Activated T-cell treated with anti-CD3 and anti-CD28 coated beads for 1 hour (primary cell): ENCODE results near the gene RAB17.
"Not testable (repeated sequence)": the region's sequence is repeated elsewhere in the genome, so short reads cannot be mapped to it uniquely, and the experiment has no call there.

Experiments used
- DNase-seq: peaks from one replicate; pipeline ENCODE4 v3.0.0-alpha.2; 2020; ENCODE audit warnings: low read depth

Gene RAB17

DNA sequence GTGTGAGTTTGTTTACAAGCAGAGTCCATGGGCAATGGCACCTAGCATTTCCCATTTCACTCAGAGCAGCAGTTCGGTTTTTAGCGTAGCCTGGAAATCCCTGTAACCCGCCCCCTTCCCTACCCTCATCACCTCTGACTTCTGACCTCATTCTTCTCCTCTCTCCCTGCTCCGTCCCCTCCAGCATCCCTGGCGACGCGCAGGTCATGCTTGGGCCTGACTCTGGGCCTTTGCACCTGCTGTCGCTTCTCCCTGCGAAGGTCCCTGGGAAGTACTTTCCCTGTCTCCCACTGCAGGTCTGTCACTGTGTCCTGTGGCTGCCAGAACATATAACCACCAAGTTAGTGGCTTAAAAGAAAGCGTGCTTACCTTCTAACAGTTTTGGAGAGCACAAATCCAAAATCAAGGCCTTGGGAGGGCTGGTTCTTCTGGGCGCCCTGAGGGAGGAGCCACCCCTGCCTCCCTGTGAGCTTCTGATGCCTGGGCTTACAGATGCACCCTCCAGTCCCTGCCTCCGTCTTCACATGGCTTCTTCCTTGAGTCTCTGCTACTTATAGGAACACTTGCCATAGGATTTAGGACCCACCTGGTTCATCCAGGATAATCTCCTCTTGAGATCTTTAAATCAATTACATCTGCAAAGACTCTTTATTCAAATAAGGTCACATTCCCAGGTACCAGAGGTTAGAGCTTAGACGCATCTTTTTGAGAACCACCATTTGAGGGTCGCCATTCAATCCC lies 8.1 kb upstream of the RAB17 start:
- DNase-seq, result no peak

DNA sequence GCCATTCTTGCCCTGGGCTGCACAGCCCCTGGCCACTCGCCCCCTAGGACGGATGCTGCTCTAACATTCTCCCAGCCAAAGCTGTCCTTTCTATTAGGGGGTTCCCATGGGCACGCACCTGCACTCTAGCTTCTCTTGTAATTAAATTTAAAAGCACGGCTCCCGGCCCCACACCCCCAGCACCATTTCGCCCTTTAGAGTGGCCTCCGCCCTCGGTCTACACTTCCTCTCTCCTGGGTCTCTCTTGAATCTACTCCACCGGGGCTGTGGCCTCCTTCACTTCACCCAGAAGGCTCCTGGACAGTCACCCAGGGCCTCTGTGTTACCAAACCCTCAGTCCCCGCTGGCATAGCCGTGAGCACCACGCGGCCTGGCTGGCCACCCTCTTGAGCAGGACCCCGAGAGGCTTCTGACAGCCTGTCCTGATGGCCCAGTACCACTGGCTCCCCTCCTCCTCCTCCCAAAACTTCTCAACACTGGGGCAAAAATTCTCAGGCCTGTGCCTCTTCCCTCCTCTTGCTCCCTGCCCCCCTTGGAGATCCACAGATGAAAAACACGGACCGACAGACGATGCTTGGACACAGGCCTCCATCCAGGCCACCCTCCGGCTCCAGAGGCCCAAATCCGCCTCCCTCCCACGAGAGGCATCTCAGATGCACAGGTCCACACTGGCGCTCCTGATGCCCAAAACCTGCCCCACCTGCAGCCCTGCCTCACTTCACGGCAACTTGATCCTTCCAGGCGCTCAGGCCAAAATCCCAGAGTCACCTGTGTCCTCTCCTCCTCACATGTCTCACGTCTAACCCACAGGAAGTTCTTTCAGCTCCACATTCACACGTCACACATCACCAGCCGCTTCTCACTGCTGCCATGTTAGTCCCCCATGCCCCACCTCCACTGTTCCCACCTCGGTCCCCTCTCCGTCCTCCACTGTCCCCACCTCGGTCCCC lies 6.9 kb upstream of the RAB17 start:
- no peak for DNase-seq

DNA sequence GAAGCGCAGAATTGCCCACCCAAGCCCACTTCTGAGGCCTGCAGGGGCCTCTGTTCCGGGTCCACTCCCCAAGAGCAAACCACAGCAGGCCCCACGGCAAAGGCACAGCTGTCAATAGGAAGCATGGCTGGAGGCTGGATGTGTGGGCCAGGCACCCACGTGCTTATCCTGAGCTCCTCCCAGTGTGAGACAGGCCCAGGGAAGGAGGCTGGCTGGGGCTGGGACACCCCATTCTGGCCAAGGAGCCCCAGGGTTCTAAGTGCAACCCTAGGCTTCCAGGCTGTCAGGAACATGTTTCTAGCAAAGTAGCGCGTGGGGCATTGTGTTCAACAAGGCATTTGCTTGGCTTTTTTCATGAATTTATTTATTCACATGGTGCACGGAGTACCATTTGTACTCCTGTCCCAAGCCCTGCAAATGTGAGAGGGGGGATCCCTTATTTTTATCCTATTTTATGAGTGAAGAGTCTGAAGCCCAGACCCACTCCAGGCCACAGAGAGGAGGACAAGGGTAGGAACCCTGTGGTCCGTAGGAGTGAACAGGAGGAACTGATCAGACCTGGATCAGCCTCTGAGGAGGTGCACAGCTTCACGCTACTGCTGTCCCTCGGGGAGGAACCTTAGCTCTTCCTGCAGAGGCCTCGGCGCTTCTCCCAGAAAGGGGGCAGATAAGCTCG lies 6.1 kb upstream of the RAB17 start:
- no peak for DNase-seq

DNA sequence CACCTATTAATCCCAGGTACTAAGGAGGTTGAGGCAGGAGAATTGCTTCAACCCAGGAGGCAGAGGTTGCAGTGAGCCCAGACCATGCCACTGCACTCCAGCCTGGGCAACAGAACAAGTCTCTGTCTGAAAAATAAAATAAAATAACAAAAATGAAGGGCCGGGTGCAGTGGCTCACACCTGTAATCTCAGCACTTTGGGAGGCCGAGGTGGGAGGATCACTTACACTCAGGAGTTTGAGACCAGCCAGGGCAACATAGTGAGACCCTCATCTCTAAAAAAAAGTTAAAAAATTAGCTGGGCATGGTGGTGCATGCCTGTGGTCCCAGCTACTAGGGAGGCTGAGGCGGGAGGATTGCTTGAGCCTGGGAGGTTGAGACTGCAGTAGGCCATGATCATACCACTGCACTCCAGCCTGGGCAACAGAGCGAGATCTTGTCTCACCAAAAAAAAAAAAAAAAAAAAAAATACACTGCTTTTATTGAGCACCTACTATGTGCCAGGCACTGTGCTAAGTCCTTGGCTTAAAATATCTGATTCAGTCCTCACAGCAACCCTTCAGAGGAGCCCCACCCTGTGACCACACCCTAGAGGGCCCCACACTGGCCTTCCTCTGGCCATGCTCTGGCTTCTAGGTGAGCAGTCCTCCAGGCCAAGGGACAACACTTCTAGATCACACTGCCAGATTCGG lies 5.4 kb upstream of the RAB17 start:
- not testable (repeated sequence) for DNase-seq

DNA sequence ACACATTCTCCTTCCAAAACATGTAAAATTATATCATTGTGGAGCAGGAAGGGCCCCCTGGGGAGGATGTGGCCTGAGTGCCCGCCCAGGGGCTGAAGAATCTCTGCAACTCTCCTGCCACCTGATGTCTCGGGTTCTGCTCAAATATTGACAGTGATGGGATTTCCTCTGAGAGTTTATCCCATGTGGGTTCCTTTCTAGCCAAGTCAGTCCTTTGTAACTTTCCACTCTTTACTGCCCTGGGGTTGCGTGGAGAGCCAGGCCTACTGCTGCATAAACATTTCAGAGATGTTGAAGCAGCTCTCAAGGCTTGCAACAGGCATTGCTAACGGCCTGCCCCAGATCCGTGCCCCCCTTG lies 4.0 kb upstream of the RAB17 start:
- DNase-seq, result no peak

DNA sequence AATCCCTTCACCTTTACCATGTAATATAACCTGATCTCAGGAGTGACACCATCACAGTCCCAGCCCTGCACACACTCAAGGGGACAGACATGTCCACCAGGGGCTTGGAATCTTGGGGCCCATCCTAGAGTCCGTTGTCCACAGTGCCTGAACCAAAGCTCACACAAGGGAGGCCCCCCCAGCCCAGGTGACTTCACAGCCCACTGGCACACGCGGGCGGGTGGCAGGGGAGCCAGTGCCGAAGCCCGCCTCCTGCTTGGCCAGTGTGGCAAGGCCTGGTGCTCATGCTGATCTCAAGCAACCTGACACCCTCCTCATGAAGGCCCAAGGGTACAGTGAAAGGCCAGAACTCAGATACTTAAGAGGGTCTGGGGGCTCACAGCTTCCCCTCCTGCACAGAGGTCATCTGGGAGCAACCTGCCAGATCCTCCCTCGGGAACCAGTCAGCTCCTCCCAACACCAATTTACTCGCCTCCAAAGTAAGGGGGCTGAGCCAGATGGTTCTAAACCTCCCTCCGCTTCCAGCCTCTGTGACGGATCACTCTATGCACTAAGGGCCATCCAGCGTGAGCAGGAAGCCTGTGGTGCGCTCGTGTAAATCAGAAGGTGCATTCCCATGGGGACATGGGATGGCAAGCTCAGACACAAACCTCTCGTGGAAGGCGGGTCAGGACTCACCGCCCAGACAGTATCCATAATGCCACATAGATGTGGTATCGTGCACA lies 3.2 kb upstream of the RAB17 start:
- DNase-seq, result no peak

DNA sequence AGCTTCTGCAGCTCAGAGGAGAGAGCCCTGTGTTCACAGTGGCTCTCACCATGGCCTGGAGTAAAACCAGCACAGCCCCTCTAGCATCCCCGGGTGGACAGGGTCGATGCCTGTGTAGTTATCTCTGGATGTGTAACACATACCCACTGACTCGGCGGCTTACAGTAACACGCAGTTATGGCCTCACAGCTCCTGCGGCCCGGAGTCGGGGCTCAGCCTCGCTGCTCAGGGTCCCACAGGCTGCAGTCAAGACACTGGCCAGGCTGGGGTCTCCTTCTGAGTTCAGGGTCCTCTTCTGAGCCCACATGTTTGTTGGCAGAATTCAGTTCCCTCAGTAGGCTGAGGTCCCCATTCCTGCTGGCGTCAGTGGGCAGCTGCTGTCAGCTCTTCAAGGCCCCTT lies 2.5 kb upstream of the RAB17 start:
- no peak for DNase-seq

DNA sequence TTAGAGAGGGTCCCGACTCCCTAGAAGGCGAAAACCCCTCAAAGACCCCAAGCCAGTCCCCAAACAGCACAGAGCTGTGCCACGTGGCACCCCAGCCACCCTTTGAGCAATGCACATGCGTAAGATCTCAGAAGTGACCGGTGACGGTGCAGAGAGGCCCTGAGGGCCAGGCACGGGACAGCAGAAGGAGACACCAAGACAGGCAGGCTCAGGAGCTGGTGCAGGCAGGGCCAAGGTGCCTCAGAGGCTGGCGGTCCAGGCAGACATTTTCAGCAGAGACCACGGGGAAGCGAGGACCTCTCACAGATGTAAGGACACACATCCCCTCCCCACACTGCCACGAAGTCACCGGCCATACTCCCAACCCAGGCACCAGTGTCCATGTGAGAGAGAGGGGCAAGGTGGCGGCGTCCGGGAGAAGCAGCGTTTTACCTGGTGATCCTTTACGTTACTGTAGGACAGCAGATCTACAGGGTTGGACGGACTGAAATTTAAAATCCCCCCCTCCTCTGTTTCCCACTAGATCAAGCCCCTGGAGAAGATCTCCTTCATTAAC lies 2.0 kb upstream of the RAB17 start:
- no peak for DNase-seq

DNA sequence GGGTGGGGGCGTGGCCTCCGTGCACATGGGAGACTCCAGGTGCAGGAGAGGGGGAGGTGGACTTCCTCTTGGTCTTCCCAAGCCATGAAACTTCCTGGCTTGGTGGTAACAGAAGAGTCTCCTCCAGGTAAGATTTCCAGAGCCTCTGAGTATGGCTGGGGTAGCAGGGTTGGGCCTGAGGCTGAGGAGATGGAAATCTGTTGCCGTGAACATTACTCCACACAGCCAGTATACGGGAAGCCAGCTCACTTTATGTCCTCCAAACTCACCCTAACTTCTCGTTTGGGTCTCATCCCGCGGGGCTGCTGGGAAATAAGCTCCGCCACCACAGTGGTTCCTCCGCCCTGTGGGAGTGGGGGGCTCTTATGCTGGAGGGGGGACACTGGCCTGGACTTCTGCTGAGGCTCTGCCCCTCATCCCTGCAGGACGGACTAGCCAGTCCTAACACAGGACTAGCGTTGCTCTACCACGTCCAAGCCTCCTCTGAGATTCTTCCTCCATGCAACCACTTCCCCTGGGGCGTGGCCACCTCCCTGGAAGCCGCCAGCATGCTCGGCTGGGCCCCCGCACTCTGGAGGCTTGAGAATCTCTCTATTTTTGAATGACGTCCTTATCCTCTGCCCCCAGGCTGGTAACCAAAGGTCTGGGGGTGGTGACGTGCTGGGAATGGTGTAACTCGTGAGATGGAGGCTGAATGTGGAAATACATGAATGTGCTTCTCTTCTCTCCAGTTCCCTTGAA lies 777 bp upstream of the RAB17 start:
- DNase-seq, result no peak

DNA sequence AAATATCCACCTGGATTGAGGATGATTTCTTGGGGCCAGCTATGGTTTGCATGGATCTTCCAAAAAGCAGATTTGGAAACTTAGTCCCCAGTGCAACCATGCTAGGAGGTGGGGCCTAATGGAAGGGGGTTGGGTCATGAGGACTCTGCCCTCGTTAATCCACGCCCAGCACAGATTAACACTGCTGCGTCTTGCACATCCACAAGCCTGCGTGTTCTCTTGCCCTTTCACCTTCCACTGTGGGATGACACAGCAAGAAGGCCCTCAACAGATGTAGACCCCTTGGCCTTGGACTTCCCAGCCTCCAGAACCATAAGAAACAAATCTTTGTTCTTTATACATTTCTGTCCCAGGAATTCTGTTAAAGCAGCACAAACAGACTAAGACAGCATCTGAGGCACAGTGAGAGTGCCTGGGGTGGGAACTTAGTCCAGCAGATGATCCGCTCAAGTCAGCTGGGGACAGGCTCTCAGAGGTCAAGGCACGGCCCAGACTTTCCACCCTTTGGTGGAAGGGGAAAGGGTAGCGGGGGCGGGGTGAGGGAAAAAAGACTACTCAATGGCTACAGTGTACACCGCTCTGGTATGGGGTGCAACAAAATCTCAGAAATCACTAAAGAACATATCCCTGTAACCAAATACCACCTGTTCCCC lies 2.4 kb downstream of the RAB17 start:
- DNase-seq, result no peak

DNA sequence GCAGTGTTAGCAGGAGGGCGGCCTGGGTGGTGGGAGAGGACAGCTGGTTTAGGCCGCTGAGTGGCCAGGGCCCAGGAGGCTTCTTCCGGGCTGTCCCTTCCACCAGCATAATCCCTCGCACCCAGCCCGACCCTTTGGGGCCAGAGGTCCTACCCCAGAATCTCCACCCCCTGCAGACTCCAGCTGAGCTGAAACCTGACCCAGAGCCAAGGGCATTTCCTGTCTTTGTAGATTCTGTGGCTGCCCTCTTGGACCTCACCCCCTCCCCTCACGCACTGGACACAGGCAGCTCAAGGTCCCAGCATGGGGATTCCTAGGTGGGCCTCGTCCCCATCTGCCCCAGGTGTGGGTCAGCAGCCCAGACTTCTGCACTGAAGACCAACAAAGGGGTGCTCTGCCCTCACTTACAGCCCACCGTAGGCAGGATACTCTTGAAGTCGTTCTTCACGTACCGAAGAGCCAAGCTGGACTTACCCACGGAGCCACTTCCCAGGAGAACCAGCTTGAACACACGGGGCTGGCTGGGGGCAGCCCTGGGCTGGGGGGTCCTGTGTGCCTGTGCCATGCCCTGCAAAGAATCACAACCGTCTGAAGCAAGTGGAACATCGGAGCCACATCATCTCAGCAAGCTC lies 4.8 kb downstream of the RAB17 start:
- no peak for DNase-seq

DNA sequence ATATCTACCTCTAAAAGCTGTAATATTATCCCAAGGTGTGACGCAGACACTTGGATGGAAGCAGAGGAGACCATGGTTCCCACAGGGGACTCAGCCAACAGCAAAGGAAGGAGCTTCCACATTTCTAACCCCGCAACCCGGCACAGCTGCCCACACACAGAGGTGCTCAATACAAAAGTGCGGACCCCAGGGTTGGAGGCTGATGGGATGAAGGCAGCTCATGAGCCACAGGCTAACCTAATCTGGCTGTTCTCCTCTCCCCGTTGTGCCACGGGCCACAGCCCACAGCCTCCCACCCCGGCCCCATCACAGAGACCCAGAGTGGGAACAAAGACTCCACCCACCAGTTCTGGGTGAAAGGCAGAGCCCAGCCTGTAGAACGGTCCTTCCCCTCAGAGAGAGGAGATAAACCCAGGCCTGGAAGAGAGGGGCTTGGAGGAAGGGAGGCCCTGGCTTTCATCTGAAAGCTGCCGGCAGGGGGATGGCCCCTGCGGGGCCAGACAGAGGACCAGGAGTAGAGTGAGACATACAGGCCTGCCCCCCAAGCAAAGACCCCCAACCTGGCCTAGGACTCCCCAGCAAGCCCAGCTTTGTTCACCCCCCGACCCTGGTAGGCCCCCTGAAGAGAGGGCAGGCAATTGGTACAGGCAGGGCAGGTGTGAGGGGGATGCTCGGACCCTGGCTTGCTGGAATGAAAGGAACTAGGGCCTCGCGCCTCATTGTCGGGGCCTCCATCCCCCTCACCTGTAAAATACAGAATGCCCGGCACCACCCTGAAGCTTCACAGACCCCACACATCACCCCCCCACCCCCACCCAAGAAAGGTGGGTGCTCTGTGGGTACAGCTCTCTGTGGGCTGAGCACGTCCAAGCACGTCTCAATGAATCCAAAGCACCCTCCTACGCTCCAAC lies 6.9 kb downstream of the RAB17 start:
- no peak for DNase-seq

DNA sequence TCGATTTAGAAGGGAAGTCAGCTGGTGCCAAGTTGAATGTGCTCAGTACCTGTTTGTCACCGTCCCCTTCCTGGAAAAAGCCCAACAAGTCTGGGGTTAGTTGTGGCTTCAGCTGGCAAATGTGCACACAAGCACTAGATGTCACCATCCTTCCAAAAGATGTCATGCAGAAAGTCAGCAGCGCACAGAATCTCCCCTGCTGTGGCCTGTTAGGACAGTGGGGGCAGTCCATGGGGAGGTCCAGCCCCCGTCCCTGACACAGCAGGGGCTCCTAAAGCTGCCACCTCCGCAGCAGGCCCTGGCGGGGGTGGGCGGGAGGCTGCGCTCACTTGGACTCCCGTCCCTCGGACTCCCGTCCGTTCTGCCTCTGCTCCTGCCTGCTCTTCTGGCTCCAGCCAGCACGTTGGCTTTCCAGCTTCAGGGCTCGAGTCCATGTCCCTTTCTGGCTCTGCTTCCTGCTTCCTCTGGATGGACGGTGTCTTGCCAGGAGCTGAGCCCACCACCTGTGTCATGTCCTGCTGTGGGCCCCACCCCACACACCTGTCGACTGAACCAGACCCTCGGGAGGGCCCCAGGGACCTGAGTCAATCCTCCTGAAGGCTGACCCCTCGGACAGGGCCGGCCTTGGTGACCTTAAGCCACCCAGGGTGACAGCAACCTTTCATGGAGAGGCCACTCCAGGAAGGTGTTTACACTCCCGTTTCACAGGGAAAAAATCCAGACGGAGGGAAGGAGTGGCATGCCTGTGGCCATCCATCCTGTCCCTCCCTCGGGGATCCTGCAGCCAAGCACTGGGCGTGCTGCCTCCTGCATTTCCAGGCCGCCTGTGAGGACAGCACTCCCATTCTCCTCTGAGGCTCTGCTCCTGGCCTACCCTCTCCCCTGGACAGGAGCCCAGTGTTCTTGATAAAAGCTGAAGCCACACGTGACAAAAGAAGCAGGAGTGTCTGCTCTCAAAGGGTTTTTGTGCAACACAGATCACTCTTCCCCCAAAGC lies 8.5 kb downstream of the RAB17 start:
- no peak for DNase-seq

DNA sequence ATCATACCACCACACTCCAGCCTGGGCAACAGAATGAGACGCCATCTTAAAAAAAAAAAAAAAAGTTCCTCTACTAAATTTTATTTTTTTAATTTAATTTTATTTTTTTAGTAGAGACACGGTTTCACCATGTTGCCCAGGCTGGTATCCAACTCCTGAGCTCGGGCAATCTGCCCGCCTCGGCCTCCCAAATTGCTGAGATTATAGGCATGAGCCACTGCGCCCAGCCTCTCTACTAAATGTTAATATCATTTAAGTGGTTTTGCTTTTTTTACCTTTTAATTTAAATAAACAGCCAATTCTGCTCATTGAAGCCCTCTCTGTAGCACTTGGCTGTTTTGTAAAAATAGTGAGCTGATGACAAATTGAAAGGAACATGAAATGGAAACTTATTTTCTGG lies 9.2 kb downstream of the RAB17 start:
- DNase-seq, result no peak

DNA sequence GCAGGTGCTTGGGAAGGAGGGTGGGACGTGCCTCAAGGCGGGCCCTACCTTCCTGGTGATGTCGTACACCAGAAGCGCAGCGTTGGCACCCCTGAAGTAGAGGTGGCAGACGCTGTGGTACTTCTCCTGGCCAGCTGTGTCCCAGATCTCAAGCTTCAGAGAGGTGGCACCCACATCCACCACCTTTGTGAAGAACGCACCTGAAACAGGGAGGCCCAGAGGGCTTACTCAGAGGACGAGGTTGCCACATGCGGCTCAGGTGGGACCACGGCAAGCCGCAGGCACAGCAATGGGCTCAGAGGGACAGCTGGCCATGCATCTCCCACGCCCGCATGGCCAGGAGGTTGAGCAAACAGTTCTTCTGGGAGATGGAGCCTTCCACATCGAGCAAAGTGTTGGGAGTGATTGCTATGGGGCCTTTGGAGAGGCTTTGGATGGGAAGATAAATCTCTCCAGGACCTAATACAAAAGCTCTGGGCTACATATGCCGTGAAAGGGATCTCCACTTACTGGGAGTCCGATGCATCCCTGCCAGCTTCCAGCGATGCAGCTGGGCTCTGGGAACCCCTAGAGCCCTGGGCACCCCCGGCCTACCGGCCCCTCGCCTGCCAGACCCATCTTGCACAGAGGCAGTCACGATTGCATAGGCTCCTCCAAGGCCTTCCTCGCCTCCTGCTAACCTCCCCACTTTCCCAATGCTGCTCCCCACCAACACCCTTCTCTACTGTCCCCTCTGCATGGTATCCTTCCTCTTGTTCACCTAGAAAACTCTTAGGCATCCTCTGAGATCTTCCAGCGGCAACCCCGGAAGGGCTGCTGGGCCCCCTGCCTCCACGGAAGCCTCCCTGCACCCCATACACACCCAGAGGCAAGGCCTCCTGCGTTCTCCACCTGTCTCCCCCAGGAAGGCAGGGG lies 12.3 kb downstream of the RAB17 start:
- DNase-seq, result no peak

DNA sequence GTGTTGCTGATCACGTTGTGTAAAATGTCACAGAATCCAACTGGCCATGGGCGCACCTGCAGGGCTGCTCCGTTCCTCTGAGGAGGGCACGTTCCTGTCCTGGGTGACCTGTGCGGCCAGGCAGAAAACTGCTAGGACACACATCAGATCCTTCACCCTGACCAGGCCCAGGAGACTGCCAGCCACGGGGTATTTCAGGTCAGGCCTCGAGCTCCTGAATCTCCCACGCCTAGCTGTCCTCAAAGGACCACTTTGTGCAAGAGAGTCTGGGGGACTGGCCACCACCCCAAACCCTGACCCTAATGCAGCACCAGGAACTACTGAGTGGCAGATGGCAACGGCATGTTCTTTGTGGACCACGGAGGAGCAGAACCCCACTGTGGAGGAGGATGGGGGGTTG lies 13.1 kb downstream of the RAB17 start:
- DNase-seq, result no peak
